Adipocyte (in vitro differentiated cells): ENCODE results near the gene ORC3.
A peak's percentile ranks its signal among the peaks of the same experiment; 100 is the strongest.
"Not testable (repeated sequence)": the region's sequence is repeated elsewhere in the genome, so short reads cannot be mapped to it uniquely, and the experiment has no call there.

ENCODE experiments used
- DNase-seq: peaks from one replicate; pipeline ENCODE4 v3.0.0-alpha.2; 2015; ENCODE audit warnings: low read depth
- H3K27me3 ChIP-seq: replicated peaks from 2 replicates; pipeline ENCODE4 v1.7.0; 2013; ENCODE audit warnings: mild to moderate bottlenecking, low read length, moderate library complexity; ENCODE audit not compliant: control insufficient read depth, insufficient read depth
- H3K36me3 ChIP-seq: 2 replicates; pipeline ENCODE4 v1.7.0; 2013; ENCODE audit warnings: low read length, mild to moderate bottlenecking, moderate library complexity; ENCODE audit not compliant: control insufficient read depth, insufficient read depth, severe bottlenecking
- H3K4me1 ChIP-seq: 2 replicates; pipeline ENCODE4 v1.7.0; 2013; ENCODE audit warnings: mild to moderate bottlenecking, low read length, moderate library complexity; ENCODE audit not compliant: control insufficient read depth, insufficient read depth
- H3K4me3 ChIP-seq: 2 replicates; pipeline ENCODE4 v1.7.0; 2013; ENCODE audit warnings: mild to moderate bottlenecking, low read length, moderate library complexity
- H3K9ac ChIP-seq: 2 replicates; pipeline ENCODE4 v1.7.0; 2013; ENCODE audit warnings: mild to moderate bottlenecking, low read length, moderate library complexity
- H3K9me3 ChIP-seq: 2 replicates; pipeline ENCODE4 v1.7.0; 2013; ENCODE audit warnings: mild to moderate bottlenecking, low read length, moderate library complexity; ENCODE audit not compliant: control insufficient read depth

Gene ORC3

DNA sequence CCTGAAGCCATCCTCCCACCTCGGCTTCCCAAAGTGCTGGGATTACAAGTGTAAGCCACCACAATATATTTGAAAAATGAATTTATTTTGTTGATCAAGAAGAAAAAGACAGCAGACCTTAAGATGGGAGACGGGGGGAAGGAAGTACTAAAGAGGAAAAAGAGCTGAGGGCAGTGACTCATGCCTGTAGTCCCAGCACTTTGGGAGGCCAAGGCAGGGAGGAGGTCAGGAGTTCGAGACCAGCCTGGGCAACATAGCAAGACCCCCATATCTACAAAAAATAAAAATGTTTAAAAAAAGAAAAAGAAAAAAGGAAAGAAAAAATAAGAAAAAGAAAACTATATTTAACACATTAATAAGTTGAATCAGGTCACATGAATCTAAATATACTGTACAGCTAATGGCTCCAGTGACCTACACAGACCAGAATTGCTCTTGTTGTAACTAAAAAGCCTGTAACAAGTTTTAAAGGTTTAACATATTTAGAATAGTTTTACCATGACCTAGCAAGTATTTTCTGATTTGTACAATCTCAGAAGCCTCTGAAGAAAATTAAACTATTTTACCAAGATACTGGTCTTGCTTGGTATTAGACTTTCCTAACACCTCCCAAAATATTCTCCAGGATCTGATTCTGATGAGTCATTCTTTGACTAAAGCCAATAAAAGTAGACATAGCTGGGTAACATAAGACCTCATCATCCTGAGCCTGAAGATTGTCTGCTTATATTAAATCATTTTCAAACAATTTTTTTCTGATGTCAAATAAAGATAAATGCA, 116.4 kb downstream of the ORC3 start:
- no peak overlapping the region for H3K4me3 ChIP-seq
- peak; percentile 67 for DNase-seq

DNA sequence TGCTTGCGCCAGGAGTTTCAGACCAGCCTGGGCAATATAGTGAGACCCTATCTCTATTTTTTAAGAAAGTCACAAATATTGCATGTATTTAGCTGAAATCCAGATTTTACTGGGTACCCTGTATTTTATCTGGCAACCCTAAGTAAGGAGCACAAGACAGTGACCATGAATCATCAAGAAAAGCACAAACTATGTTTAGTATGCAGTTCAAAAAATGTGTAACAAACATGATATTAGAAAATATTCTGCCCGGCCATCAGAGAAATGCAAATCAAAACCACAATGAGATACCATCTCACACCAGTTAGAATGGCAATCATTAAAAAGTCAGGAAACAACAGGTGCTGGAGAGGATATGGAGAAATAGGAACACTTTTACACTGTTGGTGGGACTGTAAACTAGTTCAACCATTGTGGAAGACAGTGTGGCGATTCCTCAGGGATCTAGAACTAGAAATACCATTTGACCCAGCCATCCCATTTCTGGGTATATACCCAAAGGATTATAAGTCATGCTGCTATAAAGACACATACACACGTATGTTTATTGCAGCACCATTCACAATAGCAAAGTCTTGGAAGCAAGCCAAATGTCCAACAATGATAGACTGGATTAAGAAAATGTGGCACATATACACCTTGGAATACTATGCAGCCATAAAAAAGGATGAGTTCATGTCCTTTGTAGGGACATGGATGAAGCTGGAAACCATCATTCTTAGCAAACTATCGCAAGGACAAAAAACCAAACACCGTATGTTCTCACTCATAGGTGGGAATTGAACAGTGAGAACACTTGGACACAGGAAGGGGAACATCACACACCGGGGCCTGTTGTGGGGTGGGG, 118.9 kb downstream of the ORC3 start:
- H3K27me3 ChIP-seq, DNase-seq, H3K9ac ChIP-seq, H3K36me3 ChIP-seq, H3K4me1 ChIP-seq, H3K9me3 ChIP-seq, H3K4me3 ChIP-seq: not testable (repeated sequence)

More for the DNA sequence above, 116.4 kb downstream of the ORC3 start:
- H3K36me3 ChIP-seq: no peaks in the 10 kb centered on the region
- no peak overlapping the region for H3K9ac ChIP-seq
- H3K27me3 ChIP-seq: no peaks in the 10 kb centered on the region
- H3K9me3 ChIP-seq: no peaks in the 10 kb centered on the region
- H3K4me1 ChIP-seq: peaks cover 12% of the 10 kb centered on the region

DNA sequence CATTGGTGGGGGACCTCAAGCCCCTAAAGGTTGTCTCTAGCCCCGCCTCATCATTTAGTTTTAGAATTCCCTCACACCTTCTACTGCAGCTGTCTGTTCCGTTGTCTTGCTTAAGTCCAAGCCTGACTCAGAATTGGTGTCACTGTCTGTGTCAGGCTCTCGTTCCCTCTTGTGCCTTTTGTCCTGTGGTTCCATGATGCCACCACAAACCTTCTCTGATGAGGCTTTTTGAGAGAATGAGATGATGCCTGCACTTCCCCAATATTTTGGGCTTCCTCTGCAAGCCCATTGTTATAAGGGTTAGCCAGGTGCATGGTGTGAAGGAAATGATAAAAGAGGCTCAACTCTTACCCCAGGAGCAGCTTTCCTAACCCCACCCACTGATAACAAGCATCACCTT, 120.2 kb downstream of the ORC3 start:
- DNase-seq: no peak
- no peak overlapping the region for H3K4me3 ChIP-seq
- H3K9me3 ChIP-seq: no peaks in the 10 kb centered on the region
- H3K9ac ChIP-seq: no peak overlapping the region
- H3K4me1 ChIP-seq: peaks cover 14% of the 10 kb centered on the region
- no peaks in the 10 kb centered on the region for H3K27me3 ChIP-seq
- no peaks in the 10 kb centered on the region for H3K36me3 ChIP-seq

DNA sequence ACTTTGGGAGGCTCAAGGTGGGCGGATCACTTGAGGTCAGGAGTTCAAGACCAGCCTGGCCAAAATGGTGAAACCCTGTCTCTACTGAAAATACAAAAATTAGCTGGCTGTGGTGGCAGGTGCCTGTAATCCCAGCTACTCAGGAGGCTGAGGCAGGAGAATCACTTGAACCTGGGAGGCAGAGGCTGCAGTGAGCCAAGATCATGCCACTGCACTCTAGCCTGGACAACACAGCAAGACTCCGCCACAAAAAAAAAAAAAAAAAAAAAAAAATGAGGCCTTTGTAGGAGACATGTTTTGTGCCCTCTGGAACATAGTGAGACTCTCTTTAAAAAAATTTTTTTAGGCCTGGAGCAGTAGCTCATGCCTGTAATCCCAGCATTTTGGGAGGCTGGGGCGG, 122.8 kb downstream of the ORC3 start:
- H3K9me3 ChIP-seq, DNase-seq, H3K4me3 ChIP-seq, H3K36me3 ChIP-seq, H3K9ac ChIP-seq, H3K27me3 ChIP-seq: not testable (repeated sequence)
- H3K4me1 ChIP-seq: peaks cover 11% of the 10 kb centered on the region

DNA sequence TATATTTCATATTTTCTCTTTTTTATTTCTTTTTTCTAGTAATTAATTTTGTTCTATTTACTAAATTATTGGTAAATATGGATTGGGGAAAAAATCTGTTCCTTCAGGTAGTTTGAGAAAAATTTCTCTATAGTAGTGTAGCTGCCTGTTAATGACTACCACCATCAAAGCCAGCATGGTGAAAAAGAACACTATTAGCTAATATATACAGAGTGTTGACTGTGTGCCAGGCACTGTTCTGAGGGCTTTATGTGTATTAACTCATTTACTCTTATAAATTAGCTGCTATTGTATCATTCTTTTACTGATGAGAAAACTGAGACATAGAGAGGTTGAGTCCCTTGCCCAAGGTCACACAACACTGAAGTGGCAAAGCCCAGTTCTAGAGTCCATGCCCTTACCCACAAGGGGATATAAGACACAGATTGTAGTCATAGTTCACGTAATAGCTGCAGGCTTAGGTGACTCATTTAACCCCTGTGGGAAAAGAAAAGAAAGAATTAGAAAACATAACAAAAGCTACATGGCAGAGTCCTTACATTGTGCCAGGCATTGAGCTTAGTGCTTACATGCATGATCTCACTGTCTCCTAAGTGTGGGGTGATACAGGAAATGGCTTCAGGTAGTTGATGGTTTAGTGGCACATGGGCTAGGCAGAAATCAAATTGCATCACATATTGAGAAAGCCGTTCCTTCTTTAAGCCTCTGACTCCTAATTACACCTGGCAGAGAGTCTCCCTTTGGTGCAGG, 124.3 kb downstream of the ORC3 start:
- Histone ChIP-seq H3K4me3 (no peak overlapping the region), H3K9me3 (no peaks in the 10 kb centered on the region), H3K36me3 (no peaks in the 10 kb centered on the region), H3K27me3 (no peaks in the 10 kb centered on the region), H3K9ac (no peak overlapping the region), H3K4me1 (peaks cover 16% of the 10 kb centered on the region)
- DNase-seq: peak; percentile 50
